ENCODE results near the gene C17orf67.
"Not testable (repeated sequence)": the region's sequence is repeated elsewhere in the genome, so short reads cannot be mapped to it uniquely, and the experiment has no call there.

Gene C17orf67

DNA sequence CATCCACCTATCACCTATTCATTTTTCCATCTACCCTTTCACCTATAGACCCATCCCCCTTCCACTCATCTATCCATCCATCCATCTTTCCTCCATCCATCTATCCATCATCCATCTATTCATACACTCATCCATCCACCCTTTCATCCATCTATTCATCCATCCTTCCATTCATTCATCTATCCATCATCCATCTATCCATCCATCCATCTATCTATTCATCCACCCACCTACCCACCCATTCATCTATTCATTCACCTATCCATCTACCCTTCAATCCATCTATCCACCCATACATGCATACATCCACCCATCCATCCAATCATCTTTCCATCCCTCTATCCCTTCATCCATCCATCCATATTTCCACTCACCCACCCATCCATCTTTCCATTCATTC is 63.3 kb downstream of the C17orf67 start:
- no peak for DNase-seq

DNA sequence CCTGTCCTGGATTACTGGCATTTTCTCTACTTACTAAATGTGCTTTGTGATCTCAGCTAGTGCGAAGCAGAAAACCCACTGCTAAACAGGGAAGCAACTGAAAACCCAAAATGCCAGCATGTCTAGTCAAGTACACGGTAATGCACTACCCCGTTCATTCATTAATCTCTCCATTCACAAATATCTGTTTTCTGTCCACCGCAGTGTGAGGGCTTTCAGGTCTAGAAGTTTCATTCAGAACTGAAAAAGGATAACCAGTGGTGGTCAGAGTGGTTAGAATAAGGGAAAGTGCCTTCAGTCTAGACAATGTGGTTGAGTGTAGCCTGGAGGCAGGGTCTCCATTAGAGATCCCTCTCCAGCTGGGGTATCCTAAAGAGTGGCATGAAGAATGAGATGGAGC is 68.3 kb downstream of the C17orf67 start:
- DNase-seq, result no peak

DNA sequence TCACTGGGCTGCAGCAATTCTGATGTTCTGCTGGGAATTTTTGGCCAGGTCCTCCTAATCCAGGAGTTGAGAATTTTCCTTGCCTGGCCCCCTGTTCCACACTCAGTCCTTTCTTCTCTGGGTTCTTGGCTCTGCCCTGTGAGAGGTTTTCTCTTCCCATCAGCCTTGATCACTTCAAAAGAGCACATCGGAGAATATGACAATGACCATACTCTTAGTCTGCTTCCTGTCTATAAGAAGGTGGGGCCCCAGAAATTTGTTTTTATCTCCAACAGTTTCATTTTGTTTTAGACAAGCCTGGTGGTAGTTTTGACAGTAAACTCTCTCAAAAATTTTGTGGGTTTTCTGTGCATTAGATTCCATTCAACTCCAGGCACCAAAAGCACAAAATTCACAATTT is 70.7 kb downstream of the C17orf67 start:
- no peak for DNase-seq

DNA sequence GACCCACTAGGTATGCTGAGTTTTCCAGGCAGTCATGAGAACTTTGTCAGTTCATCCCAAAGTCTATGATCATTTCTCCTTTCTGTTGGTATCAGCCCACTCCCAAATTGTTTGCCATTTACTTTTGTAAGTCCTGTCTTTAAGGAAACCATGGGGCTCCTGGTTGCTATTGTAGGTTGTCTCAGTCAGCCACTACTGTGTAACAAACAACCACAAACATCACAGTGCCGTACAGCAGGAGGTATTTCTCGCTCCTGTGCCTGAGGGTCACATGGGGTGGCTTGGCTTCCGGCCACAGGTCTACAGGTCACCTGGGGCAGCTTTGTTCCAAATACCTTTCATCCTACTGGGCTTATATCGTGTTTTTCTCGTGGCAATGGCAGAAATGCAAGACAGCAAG is 71.6 kb downstream of the C17orf67 start:
- no peak for DNase-seq

DNA sequence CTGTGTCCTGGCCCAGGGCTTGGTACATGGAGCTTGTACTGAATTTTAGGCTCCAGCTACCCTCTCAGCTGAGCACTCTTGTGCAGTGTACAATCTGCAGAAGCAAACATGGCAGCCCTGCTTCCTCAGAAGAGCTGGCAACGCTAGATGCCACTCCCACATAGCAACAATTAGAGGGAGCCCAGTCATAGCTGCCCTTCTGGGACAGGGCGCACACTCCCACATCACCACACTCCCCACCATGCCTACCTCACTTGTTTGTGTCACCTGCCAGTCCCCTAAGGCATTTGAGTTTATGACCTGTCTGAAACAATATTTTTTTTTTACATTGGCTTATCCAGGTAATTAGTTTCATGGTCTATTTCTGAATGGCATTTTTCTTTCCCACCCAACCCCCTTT is 72.3 kb downstream of the C17orf67 start:
- DNase-seq, result no peak

DNA sequence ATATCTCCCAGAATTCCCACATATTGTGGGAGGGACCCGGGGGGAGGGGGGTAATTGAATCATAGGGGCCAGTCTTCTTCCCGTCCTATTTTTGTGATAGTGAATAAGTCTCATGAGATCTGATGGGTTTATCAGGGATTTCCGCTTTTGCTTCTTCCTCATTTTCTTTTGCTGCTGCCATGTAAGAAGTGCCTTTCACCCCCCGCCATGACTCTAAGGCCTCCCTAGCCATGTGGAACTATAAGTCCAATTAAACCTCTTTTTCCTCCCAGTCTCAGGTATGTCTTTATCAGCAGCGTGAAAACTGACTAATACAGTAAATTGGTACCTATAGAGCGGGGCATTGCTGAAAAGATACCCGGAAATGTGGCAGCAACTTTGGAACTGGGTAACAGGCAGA is 76.1 kb downstream of the C17orf67 start:
- not testable (repeated sequence) for DNase-seq

DNA sequence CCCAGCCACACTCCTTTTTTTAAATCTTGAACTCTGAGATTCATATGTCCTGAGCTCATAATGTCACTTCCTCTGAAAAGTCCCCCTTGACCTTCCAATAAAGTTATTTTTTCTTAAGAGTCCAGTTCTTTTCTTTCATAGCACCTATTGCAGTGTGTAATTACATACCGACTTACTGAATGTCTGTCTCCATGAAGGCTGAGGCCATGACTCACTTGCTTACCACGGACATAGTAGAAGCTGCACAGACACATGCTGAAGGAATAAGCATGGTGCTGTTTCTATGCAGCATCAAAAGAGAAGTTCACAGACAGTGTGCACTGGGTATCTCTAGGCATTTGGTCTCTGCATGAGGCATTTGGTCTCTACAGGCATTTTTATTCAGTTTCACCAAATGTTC is 77.2 kb downstream of the C17orf67 start:
- DNase-seq, result no peak

DNA sequence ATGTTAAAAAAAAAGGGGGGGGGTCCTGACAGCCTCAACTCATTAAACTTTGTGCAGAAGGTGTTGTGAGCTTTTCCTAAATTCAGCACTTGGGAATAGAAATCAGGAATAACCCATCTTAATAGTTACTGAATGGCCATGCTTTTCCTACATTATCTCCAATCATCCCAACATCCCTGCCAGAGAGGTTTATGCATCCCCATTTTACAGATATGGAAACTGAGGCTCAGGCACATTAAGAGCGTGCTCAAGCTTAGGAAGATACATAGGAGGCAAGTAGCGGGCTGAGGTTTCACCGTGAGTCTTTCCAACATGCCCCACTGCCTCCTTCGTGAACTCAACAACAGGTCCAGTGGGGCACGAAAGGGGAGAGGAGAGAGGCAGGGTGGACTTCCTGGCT is 78.4 kb downstream of the C17orf67 start:
- no peak for DNase-seq

DNA sequence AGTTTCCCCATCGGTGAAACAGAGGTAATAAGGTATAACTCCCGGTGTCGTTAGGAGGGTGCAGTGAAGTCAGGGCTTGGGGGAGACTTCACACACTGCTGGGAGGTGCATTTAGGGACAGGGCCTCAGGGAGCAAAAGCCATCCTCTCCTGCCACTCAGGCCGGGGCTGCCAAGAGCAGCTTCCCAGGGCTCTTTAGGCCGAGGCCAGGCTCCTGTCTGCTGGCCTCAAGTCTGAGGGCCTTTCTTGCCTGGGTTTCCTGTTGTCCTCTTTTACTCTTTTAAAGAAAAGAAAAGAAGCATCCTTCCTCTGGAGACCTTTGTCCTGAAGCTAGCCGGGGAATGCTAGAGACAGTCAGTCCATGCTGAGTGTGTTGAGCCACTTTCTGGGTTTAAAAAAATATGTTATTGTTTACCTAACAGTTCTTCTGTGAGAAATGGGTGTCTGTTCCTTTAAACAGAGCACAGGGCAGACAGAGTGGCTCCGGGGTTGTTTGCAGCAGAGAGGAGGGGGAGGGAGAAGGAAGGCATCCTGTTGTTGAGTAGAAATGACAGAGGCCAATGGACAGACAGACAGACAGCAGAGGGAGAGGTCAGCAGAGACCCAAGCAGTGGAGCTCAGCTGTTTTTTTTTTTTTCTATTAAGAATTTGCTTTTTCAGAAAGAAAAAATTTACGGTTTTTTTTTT is 79.1 kb downstream of the C17orf67 start:
- no peak for DNase-seq

DNA sequence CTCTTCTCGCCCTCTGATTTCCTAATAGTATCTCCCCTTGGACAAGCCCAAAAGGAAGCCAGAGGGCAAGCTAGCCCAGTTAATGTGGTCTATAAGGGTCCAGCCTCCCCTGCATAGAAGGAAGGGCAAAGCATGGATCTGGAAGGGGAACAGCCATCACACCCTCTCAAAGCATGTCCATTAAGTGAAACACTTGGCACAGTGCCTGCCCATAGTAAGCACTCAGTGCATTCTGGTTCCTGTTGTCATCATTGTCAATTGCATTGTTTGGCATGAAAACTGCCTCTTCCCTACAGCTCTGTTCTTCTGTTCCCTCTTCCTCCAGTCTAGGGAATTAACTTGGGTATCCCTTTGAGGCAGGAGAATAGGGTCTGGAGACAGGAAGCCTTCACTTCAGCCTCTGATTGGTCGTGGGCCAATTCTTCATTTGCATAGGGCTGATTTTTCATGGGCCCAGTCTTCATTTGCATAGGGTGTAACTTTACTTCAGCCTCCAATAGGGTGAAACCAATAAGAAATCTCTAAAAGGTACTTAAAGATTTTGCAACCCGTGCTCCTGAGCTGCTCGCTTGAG is 81.4 kb downstream of the C17orf67 start:
- DNase-seq, result no peak

DNA sequence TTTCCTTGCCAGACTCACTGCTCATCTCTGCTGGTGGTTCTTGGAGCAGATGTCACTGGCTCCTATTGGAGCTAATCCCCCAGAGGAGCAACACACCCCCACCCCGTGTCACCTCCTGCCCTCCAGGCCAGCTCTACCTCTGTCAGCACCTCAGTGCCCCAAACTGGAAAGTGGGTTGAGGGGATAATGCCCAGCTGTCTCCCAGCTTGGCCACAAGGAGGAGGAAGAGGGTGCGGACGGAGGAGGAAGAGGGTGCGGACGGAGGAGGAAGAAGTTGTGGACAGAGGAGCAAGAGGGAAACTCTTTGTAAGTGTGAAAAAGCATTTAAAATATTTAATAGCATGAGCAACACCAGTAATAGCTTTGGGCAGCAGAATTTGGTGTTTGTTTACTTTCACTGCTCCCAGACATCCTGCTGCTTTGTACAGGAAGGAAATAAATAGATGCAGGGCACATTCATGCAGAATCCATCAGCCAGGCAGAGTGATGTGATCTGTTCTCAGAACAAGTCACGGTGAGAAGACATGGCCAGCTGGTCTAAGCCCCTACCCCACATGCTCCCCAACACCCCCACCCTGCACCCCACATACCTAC is 82.5 kb downstream of the C17orf67 start:
- no peak for DNase-seq

DNA sequence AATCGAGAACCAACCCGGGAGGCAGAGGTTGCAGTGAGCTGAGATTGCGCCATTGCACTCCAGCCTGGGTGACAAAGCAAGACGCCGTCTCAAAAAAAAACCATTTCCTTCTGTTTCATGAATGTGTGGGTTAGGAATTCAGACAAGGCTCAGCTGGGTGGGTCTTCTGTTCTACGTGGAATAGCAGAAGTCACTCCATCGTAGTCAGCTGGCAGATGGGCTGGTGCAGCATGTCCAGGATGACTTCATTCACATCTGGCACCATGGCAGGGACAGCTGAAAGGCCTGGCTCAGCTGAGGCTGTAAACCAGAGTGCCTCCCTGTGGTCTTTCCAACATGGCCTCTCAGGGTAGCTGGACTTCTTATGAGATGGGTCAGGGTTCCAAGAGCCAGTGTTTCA is 89.0 kb downstream of the C17orf67 start:
- DNase-seq, result no peak

DNA sequence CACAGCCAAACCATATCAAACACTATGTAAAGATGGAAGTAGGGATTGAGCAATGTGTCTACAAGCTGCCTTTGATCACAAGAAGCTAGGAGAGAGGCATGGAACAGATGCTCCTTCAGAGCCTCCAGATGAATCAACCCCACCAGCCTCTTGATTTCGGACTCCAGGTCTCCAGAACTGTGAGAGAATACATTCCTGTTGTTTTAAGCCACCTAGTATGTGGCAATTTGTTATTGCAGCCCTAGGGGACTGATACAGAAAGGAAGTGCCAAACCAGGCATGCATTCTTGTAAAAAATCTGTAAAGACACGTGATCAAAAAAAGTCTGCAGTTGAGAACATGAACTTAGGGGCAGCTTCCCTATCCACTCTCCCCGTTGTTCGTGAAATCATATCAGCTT is 91.1 kb downstream of the C17orf67 start:
- no peak for DNase-seq
